ENCODE measurements around the gene CTDNEP1.

DNA sequence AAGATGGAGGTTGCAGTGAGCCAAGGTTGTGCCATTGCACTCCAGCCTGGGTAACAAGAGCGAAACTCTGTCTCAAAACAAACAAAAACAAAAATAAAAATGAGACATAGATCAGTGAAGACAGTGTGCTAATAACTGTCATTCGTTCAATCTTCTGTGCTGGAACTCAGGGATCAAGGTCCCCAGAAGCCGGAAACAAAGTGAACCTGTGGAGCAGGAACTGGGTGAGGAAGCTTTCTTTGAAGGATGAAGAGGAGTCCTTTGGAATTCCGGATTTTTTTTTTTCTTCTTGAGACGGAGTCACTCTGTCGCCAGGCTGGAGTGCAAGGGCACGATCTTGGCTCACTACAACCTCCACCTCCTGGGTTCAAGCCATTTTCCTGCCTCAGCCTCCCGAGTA lies 27.9 kb upstream of the CTDNEP1 start:
- TF ChIP-seq MAX (IDR thresholded peaks at IDR 0.05) (no peak), ZBTB7A (IDR thresholded peaks at IDR 0.05; ENCODE audit: low read depth) (no peak), EP300 (IDR thresholded peaks at IDR 0.05; ENCODE audit: borderline replicate concordance) (no peak), TAF1 (IDR thresholded peaks at IDR 0.05; ENCODE audit: low read depth) (no peak), EGR1 (IDR thresholded peaks at IDR 0.05) (no peak)

Measured in Ishikawa (cell line).